Natural killer cell (primary cell): ENCODE data around the gene ATP11A. TPM values are rescaled to one million over a fixed set of nuclear protein-coding genes. Genes with fewer than 3 reads are reported as not detected.

Experiments
- ATAC-seq, 3 donors: fragments of 150-1000 bp in 2 of 3; fragments of 200-7000 bp in 1 of 3; cut with Tn5 transposase; 1 replicate in 1 of 3; 2 replicates in 2 of 3; pipeline ENCODE4 v1.10.0; 2021; ENCODE audit warnings: mild to moderate bottlenecking in 2 of 3, moderate library complexity in 2 of 3
- DNase-seq, 2 donors: peaks; one replicate each; pipeline versions ENCODE4 v3.0.0 to v3.0.0-alpha.2; 2013 to 2021; ENCODE audit warnings: mixed read lengths in 1 of 2
- H3K27ac ChIP-seq: one replicate; pipeline ENCODE4 v1.5.1; 2013; ENCODE audit warnings: mild to moderate bottlenecking, low read length
- H3K27me3 ChIP-seq: one replicate; pipeline ENCODE4 v1.6.1; 2013; ENCODE audit warnings: low read length; ENCODE audit not compliant: control insufficient read depth, insufficient read depth
- H3K36me3 ChIP-seq: one replicate; pipeline ENCODE4 v1.6.1; 2013; ENCODE audit warnings: low read length; ENCODE audit not compliant: control insufficient read depth, insufficient read depth
- H3K4me1 ChIP-seq: one replicate; pipeline ENCODE4 v1.6.1; 2013; ENCODE audit warnings: low read length; ENCODE audit not compliant: control insufficient read depth, insufficient read depth
- H3K4me3 ChIP-seq: one replicate; pipeline ENCODE4 v1.5.1; 2013; ENCODE audit warnings: low read length
- H3K9me3 ChIP-seq: one replicate; pipeline ENCODE4 v1.6.1; 2013; ENCODE audit warnings: low read length; ENCODE audit not compliant: control insufficient read depth, insufficient read depth
- H3K27ac Mint-ChIP-seq, 2 donors: one replicate each; pipeline ENCODE4 v1.8.0; 2022; ENCODE audit warnings: mild to moderate bottlenecking in 2 of 2, mixed read lengths in 2 of 2, moderate library complexity in 1 of 2
- H3K27me3 Mint-ChIP-seq, 2 donors: one replicate each; pipeline ENCODE4 v1.8.0; 2022; ENCODE audit warnings: low read depth in 2 of 2, mixed read lengths in 2 of 2
- H3K36me3 Mint-ChIP-seq: one replicate; pipeline ENCODE4 v1.8.0; 2022; ENCODE audit warnings: mixed read lengths
- H3K4me1 Mint-ChIP-seq, 2 donors: one replicate each; pipeline ENCODE4 v1.8.0; 2022; ENCODE audit warnings: mixed read lengths in 2 of 2
- H3K4me3 Mint-ChIP-seq: one replicate; pipeline ENCODE4 v1.8.0; 2022; ENCODE audit warnings: mild to moderate bottlenecking, moderate library complexity, mixed read lengths
- H3K9me3 Mint-ChIP-seq, 2 donors: one replicate each; pipeline ENCODE4 v1.8.0; 2022; ENCODE audit warnings: mixed read lengths in 2 of 2
- CTCF ChIP-seq: fragments of 200-600 bp; IDR thresholded peaks from one replicate; pipeline ENCODE4 v1.8.0; 2022; ENCODE audit warnings: antibody characterized with exemption
- WGBS: methylation state at CpG from one replicate; pipeline ENCODE4 v1.1.7; 2013; ENCODE audit warnings: missing lambda C conversion rate; ENCODE audit not compliant: insufficient coverage; 5-methylcytosine and 5-hydroxymethylcytosine counted together
- intact Hi-C: fragments of 100-400 bp; cut with micrococcal nuclease; formaldehyde crosslinking; loops from one replicate; pipeline ENCODE4 v1.14.2; 2022
- total RNA-seq, 4 donors: library from RNA; stranded (reverse); fragments of 120-200 nt in 1 of 4; gene quantifications; one replicate each; pipeline versions ENCODE4 v1.2.3 to v1.2.4, GENCODE V29; 2013 to 2022

ATP11A gene
- total RNA-seq, 3 donors from 2014 or later (not counting 1 experiment from before 2014, with no cell fraction given): 47.1 to 68.6 (median 50.7) TPM

- H3K9me3 Mint-ChIP-seq: no peaks in the 10 kb centered on the region
- Histone ChIP-seq H3K4me3 (no peak overlapping the region), H3K36me3 (peaks cover 15% of the 10 kb centered on the region), H3K9me3 (no peaks in the 10 kb centered on the region), H3K27ac (no peak overlapping the region), H3K4me1 (no peaks in the 10 kb centered on the region), H3K27me3 (no peaks in the 10 kb centered on the region)
- H3K27me3 Mint-ChIP-seq: no peaks in the 10 kb centered on the region
- no peak for TF ChIP-seq CTCF
- ATAC-seq (no peak), DNase-seq (no peak)
- H3K36me3 Mint-ChIP-seq: peaks cover 9% of the 10 kb centered on the region
- H3K4me3 Mint-ChIP-seq: no peak overlapping the region
- intact Hi-C loops: no loop called here
- H3K4me1 Mint-ChIP-seq: peaks cover 14% of the 10 kb centered on the region in 2 donors
- WGBS: 96% methylated on average over 13 of the region's 13 CpGs
- H3K27ac Mint-ChIP-seq: no peak overlapping the region
Observed at GRCh38 chr13:112851107-112852038, 161.5 kb downstream of the ATP11A start.

GRCh38 chr13:112852392-112852791, 162.6 kb downstream of the ATP11A start:
- H3K4me3 Mint-ChIP-seq: no peak overlapping the region
- no peak overlapping the region for H3K4me3 ChIP-seq

GRCh38 chr13:112852808-112853207, 163.0 kb downstream of the ATP11A start:
- intact Hi-C loops: no loop called here
- Histone ChIP-seq H3K4me1 (no peaks in the 10 kb centered on the region), H3K9me3 (no peaks in the 10 kb centered on the region), H3K4me3 (no peak overlapping the region), H3K36me3 (peaks cover 21% of the 10 kb centered on the region), H3K27me3 (no peaks in the 10 kb centered on the region), H3K27ac (no peak overlapping the region)
- DNase-seq (no peak), ATAC-seq (no peak)
- no peak overlapping the region for H3K4me3 Mint-ChIP-seq
- no peaks in the 10 kb centered on the region for H3K9me3 Mint-ChIP-seq
- peaks cover 9% of the 10 kb centered on the region for H3K36me3 Mint-ChIP-seq
- H3K27ac Mint-ChIP-seq: no peak overlapping the region
- WGBS: 96% methylated on average over 9 of the region's 10 CpGs
- TF ChIP-seq CTCF: no peak
- H3K4me1 Mint-ChIP-seq: peaks cover 14% of the 10 kb centered on the region in 2 donors
- H3K27me3 Mint-ChIP-seq: no peaks in the 10 kb centered on the region

More at GRCh38 chr13:112852392-112852791, 162.6 kb downstream of the ATP11A start:
- Histone ChIP-seq H3K9me3 (no peaks in the 10 kb centered on the region), H3K27me3 (no peaks in the 10 kb centered on the region), H3K4me1 (no peaks in the 10 kb centered on the region), H3K27ac (no peak overlapping the region), H3K36me3 (peaks cover 21% of the 10 kb centered on the region)
- Mint-ChIP-seq H3K4me1 (peaks cover 14% of the 10 kb centered on the region in 2 donors), H3K36me3 (peaks cover 9% of the 10 kb centered on the region), H3K9me3 (no peaks in the 10 kb centered on the region), H3K27me3 (no peaks in the 10 kb centered on the region), H3K27ac (no peak overlapping the region)
- WGBS: 95% methylated on average over 14 of the region's 15 CpGs
- no peak for TF ChIP-seq CTCF
- no peak for ATAC-seq
- intact Hi-C loops: no loop called here
- no peak for DNase-seq
